IMR-90 (cell line): ENCODE data around the gene EVI5. TPM values are rescaled to one million over a fixed set of nuclear protein-coding genes. Genes with fewer than 3 reads are reported as not detected.

Experiments used
- ATAC-seq: fragments of 200-7000 bp; cut with Tn5 transposase; 2 replicates; pipeline ENCODE4 v1.9.1; 2020; ENCODE audit warnings: low read depth, mild to moderate bottlenecking, moderate library complexity
- BruUV-seq: library from RNA; stranded (reverse); fragments of 400-500 nt; replicated peaks from 2 replicates; lab custom pipeline; 2021; lab: Mats Ljungman, UMichigan
- CTCF ChIA-PET: fragments of 300-600 bp; formaldehyde crosslinking; extraction: SDS; loops from one replicate; lab custom pipeline; 2021; ENCODE audit warnings: antibody characterized with exemption; lab: Yijun Ruan, JAX
- POLR2A ChIA-PET: fragments of 300-600 bp; sonication (Branson Sonifier 250); formaldehyde crosslinking; loops from one replicate; lab custom pipeline; 2022; ENCODE audit warnings: antibody characterized with exemption; ENCODE audit not compliant: unreplicated experiment; lab: Charles Lee
- DNase-seq: peaks from one replicate; pipeline ENCODE4 v3.0.0; 2013
- H2AFZ ChIP-seq: replicated peaks from 2 replicates; pipeline ENCODE3; 2013; ENCODE audit warnings: low read length, mild to moderate bottlenecking; ENCODE audit not compliant: poor library complexity
- H2AK5ac ChIP-seq: 2 replicates; pipeline ENCODE4 v1.6.1; 2013; ENCODE audit warnings: low read depth, low read length, inconsistent platforms
- H2AK9ac ChIP-seq: replicated peaks from 2 replicates; pipeline ENCODE3; 2013; ENCODE audit warnings: mild to moderate bottlenecking, low read depth, low read length, moderate library complexity; ENCODE audit not compliant: poor library complexity
- H2BK120ac ChIP-seq: 2 replicates; pipeline ENCODE4 v1.6.1; 2013; ENCODE audit warnings: low read depth, low read length, inconsistent platforms
- H2BK15ac ChIP-seq: 3 replicates; pipeline ENCODE4 v1.6.1; 2013; ENCODE audit warnings: low read depth, low read length, inconsistent platforms
- H2BK20ac ChIP-seq: 2 replicates; pipeline ENCODE4 v1.6.1; 2013; ENCODE audit warnings: low read depth, mild to moderate bottlenecking, inconsistent platforms, low read length, moderate library complexity
- H2BK5ac ChIP-seq: 2 replicates; pipeline ENCODE4 v1.6.1; 2013; ENCODE audit warnings: mild to moderate bottlenecking, low read depth, low read length, inconsistent platforms; ENCODE audit not compliant: poor library complexity, severe bottlenecking
- H3K14ac ChIP-seq: replicated peaks from 2 replicates; pipeline ENCODE4 v1.6.1; 2013; ENCODE audit warnings: low read depth, low read length, inconsistent platforms
- H3K18ac ChIP-seq: 2 replicates; pipeline ENCODE4 v1.6.1; 2013; ENCODE audit warnings: low read depth, low read length, control low read depth
- H3K23ac ChIP-seq: 2 replicates; pipeline ENCODE4 v1.6.1; 2013; ENCODE audit warnings: low read depth, low read length, inconsistent platforms
- H3K27ac ChIP-seq: 2 replicates; pipeline ENCODE4 v1.5.1; 2013; ENCODE audit warnings: mild to moderate bottlenecking, control low read depth, low read length; ENCODE audit not compliant: insufficient read depth
- H3K27me3 ChIP-seq: 2 replicates; pipeline ENCODE4 v1.6.1; 2013; ENCODE audit warnings: low read length; ENCODE audit not compliant: control insufficient read depth, insufficient read depth
- H3K36me3 ChIP-seq: 2 replicates; pipeline ENCODE4 v1.6.1; 2013; ENCODE audit warnings: low read length, mixed read lengths; ENCODE audit not compliant: control insufficient read depth, insufficient read depth
- H3K4ac ChIP-seq: 2 replicates; pipeline ENCODE4 v1.6.1; 2013; ENCODE audit warnings: low read depth, low read length, inconsistent platforms
- H3K4me1 ChIP-seq: 2 replicates; pipeline ENCODE4 v1.6.1; 2013; ENCODE audit warnings: low read length, mixed read lengths; ENCODE audit not compliant: control insufficient read depth, insufficient read depth
- H3K4me2 ChIP-seq: 2 replicates; pipeline ENCODE4 v1.6.1; 2013; ENCODE audit warnings: low read depth, mild to moderate bottlenecking, control low read depth, low read length, moderate library complexity
- H3K4me3 ChIP-seq: 2 replicates; pipeline ENCODE4 v1.5.1; 2013; ENCODE audit warnings: low read depth, mild to moderate bottlenecking, control low read depth, low read length, moderate library complexity; ENCODE audit not compliant: insufficient read depth
- H3K56ac ChIP-seq: 2 replicates; pipeline ENCODE4 v1.6.1; 2013; ENCODE audit warnings: low read length, inconsistent platforms; ENCODE audit not compliant: insufficient read depth; ENCODE audit errors: extremely low read depth
- H3K79me1 ChIP-seq, 2 experiments: 2 replicates each; pipeline ENCODE4 v1.6.1; 2013; ENCODE audit warnings: low read length in 2 of 2, inconsistent platforms in 1 of 2, low read depth in 1 of 2
- H3K9ac ChIP-seq: 2 replicates; pipeline ENCODE4 v1.6.1; 2013; ENCODE audit warnings: low read depth, low read length, control low read depth
- H3K9me1 ChIP-seq: 2 replicates; pipeline ENCODE4 v1.6.1; 2013; ENCODE audit warnings: low read length, inconsistent platforms; ENCODE audit not compliant: insufficient read depth
- H3K9me3 ChIP-seq: 2 replicates; pipeline ENCODE4 v1.6.1; 2013; ENCODE audit warnings: low read length; ENCODE audit not compliant: control insufficient read depth, insufficient read depth
- H4K20me1 ChIP-seq: 2 replicates; pipeline ENCODE4 v1.6.1; 2013; ENCODE audit warnings: low read length, inconsistent platforms; ENCODE audit not compliant: insufficient read depth
- H4K5ac ChIP-seq: 2 replicates; pipeline ENCODE4 v1.6.1; 2013; ENCODE audit warnings: mild to moderate bottlenecking, low read depth, low read length, control low read depth
- H4K8ac ChIP-seq, 2 experiments: 2 replicates each; pipeline ENCODE4 v1.6.1; 2013; ENCODE audit warnings: low read depth in 2 of 2, low read length in 2 of 2, control low read depth in 1 of 2, inconsistent platforms in 1 of 2
- H4K91ac ChIP-seq: 2 replicates; pipeline ENCODE4 v1.6.1; 2013; ENCODE audit warnings: low read depth, low read length, inconsistent platforms; ENCODE audit not compliant: insufficient read depth
- MAZ ChIP-seq: IDR thresholded peaks from 2 replicates; pipeline ENCODE4 v1.6.1; 2012; ENCODE audit warnings: low read depth, mild to moderate bottlenecking, low read length, improper control_type of control experiment, moderate library complexity, borderline replicate concordance
- POLR2A ChIP-seq: IDR thresholded peaks from 2 replicates; pipeline ENCODE4 v1.6.1; 2012; ENCODE audit warnings: mild to moderate bottlenecking, low read depth, low read length
- USF2 ChIP-seq: fragments of 150-350 bp; IDR thresholded peaks from 2 replicates; pipeline ENCODE4 v1.6.1; 2017; ENCODE audit warnings: mild to moderate bottlenecking, antibody characterized with exemption, low read length, low read depth
- WGBS, 2 experiments: methylation state at CpG; one replicate each; pipeline versions ENCODE4 v1.1.5 to v1.1.7; 2013; ENCODE audit warnings: missing lambda C conversion rate in 2 of 2; ENCODE audit not compliant: insufficient read length in 1 of 2; ENCODE audit errors: extremely low coverage in 2 of 2; 5-methylcytosine and 5-hydroxymethylcytosine counted together
- dilution Hi-C: fragments of 300-500 bp; cut with HindIII; formaldehyde crosslinking; loops from one replicate; pipeline ENCODE4 v1.14.3; 2018; ENCODE audit warnings: low sequenced_read_pairs; ENCODE audit not compliant: unreplicated experiment
- in situ Hi-C: fragments of 300-500 bp; cut with MboI; formaldehyde crosslinking; loops from 3 replicates; pipeline ENCODE4 v1.14.3; 2019; ENCODE audit warnings: low sequenced_read_pairs, inconsistent platforms, mixed read lengths
- intact Hi-C: fragments of 100-400 bp; cut with micrococcal nuclease; formaldehyde crosslinking; loops from 2 replicates; pipeline ENCODE4 v1.10.0; 2022
- polyA plus RNA-seq, 3 experiments: library from polyadenylated mRNA; depleted of rRNA; stranded (reverse); fragments of >200 nt; gene quantifications; 2 replicates each; pipeline ENCODE4 v1.2.3, GENCODE V29; 2012; ENCODE audit warnings: low replicate concordance in 1 of 3
- total RNA-seq: library from RNA; depleted of rRNA; stranded (reverse); fragments of >200 nt; gene quantifications from 2 replicates; pipeline ENCODE4 v1.2.3, GENCODE V29; 2012

The EVI5 gene
- total and polyA plus RNA-seq, 2 of the 4 experiments (the other 2 are of a cell fraction) = 13.9 to 26.9 TPM

GRCh38 chr1:92790867-92791266, 6.0 kb upstream of the EVI5 start:
- Histone ChIP-seq H3K9me1 (no peaks in the 10 kb centered on the region), H4K20me1 (no peaks in the 10 kb centered on the region), H3K23ac (no peak overlapping the region), H3K9me3 (peaks cover 6% of the 10 kb centered on the region; the same call in 1 of the 2 replicates), H3K14ac (no peak overlapping the region), H3K36me3 (no peaks in the 10 kb centered on the region), H3K9ac (no peak overlapping the region), H2AFZ (no peak overlapping the region), H3K79me1 (no peaks in the 10 kb centered on the region), H3K4me1 (peaks cover 2% of the 10 kb centered on the region; the same call in 1 of the 2 replicates), H3K27me3 (no peaks in the 10 kb centered on the region), H3K4me3 (no peak overlapping the region), H4K5ac (no peak overlapping the region), H2AK5ac (no peak overlapping the region), H2BK5ac (no peak overlapping the region), H3K27ac (no peak overlapping the region), H3K4ac (no peak overlapping the region), H2AK9ac (no peak overlapping the region), H4K91ac (no peak overlapping the region), H3K4me2 (no peak overlapping the region), H3K18ac (no peak overlapping the region), H2BK120ac (no peak overlapping the region), H4K8ac (no peak overlapping the region), H2BK15ac (no peak overlapping the region), H2BK20ac (no peak overlapping the region), H3K56ac (no peak overlapping the region)
- dilution Hi-C loops (no loop called here), in situ Hi-C loops (no loop called here), intact Hi-C loops (no loop called here)
- no TSS peak for BruUV-seq
- no peak for ATAC-seq
- POLR2A ChIA-PET = no interaction called here
- no peak for DNase-seq
- TF ChIP-seq POLR2A (no peak), MAZ (no peak), USF2 (no peak)
- CTCF ChIA-PET = interaction anchor here (0.6 to 1.4 kb wide), 2 partner anchors 42 to 280 kb away, joined by 3 to 4 read pairs; no protein-coding TSS in a partner anchor
- no CpG with 5 or more reads among the region's 2 CpGs for WGBS, 2 experiments
